HCT116 (cell line): Measurements from ENCODE around the gene LMCD1.

Experiments
- CTCF ChIP-seq, 3 experiments: fragments of 200-600 bp in 1 of 3; sonication (generic) in 1 of 3; IDR thresholded peaks in 2 of 3; conservative IDR thresholded peaks in 1 of 3; 2 replicates each; pipeline ENCODE4 v1.5.1; 2012 to 2017; ENCODE audit warnings: low read depth in 2 of 3, low read length in 2 of 3, antibody characterized with exemption in 1 of 3, borderline replicate concordance in 1 of 3, control low read depth in 1 of 3, mild to moderate bottlenecking in 1 of 3, mixed read lengths in 1 of 3, mixed run types in 1 of 3, moderate library complexity in 1 of 3; ENCODE audit not compliant: insufficient read depth in 1 of 3
- EZH2 ChIP-seq: fragments of 200-600 bp; sonication (generic); IDR thresholded peaks from 2 replicates; pipeline ENCODE4 v1.6.1; 2017; ENCODE audit warnings: antibody characterized with exemption, mixed run types
- EZH2phosphoT487 ChIP-seq: fragments of 200-600 bp; IDR thresholded peaks from 2 replicates; pipeline ENCODE4 v1.6.1; 2018; ENCODE audit warnings: antibody characterized with exemption, borderline replicate concordance
- FOSL1 ChIP-seq: IDR thresholded peaks from 2 replicates; pipeline ENCODE4 v1.6.1; 2012; ENCODE audit warnings: low read depth
- JUND ChIP-seq: IDR thresholded peaks from 2 replicates; pipeline ENCODE4 v1.6.1; 2012
- POLR2A ChIP-seq: IDR thresholded peaks from 2 replicates; pipeline ENCODE4 v1.7.0; 2011; ENCODE audit warnings: borderline replicate concordance; ENCODE audit not compliant: insufficient read depth, insufficient read length; ENCODE audit errors: extremely low read depth
- POLR2AphosphoS5 ChIP-seq: IDR thresholded peaks from 2 replicates; pipeline ENCODE4 v1.6.1; 2011; ENCODE audit warnings: mild to moderate bottlenecking, low read depth, low read length, moderate library complexity
- RAD21 ChIP-seq: IDR thresholded peaks from 2 replicates; pipeline ENCODE4 v1.6.1; 2012; ENCODE audit warnings: low read depth, mild to moderate bottlenecking
- REST ChIP-seq: IDR thresholded peaks from 2 replicates; pipeline ENCODE4 v1.6.1; 2012; ENCODE audit warnings: low read depth
- SRF ChIP-seq: IDR thresholded peaks from 2 replicates; pipeline ENCODE4 v1.6.1; 2012; ENCODE audit warnings: low read depth
- TCF7L2 ChIP-seq: IDR thresholded peaks from 2 replicates; pipeline ENCODE4 v1.7.0; 2011; ENCODE audit warnings: borderline replicate concordance, inconsistent platforms; ENCODE audit not compliant: insufficient read depth, insufficient read length; ENCODE audit errors: extremely low read depth
- YY1 ChIP-seq: IDR thresholded peaks from 2 replicates; pipeline ENCODE4 v1.6.1; 2011; ENCODE audit warnings: low read length, low read depth, moderate library complexity, mild to moderate bottlenecking; ENCODE audit not compliant: insufficient replicate concordance; ENCODE audit errors: extremely low read depth
- ZFX ChIP-seq: fragments of 450-650 bp; IDR thresholded peaks from 2 replicates; pipeline ENCODE4 v1.6.1; 2017

GRCh38 chr3:8503871-8504610 is 2.4 kb downstream of the LMCD1 start:
- TF ChIP-seq REST (no peak), POLR2A (no peak), CTCF (IDR thresholded peaks at IDR 0.05 in 2 of 3, conservative IDR thresholded peaks at IDR 0.05 in 1 of 3; ENCODE audit: borderline replicate concordance in 1 of 3, insufficient read depth in 1 of 3, low read depth in 2 of 3, low read length in 2 of 3) (no peak), EZH2 (no peak), SRF (no peak), YY1 (no peak), EZH2phosphoT487 (no peak), ZFX (no peak), FOSL1 (no peak), RAD21 (no peak), POLR2AphosphoS5 (no peak), TCF7L2 (no peak), JUND (no peak)
